Measurements from ENCODE around the gene SUN1. TPM values are rescaled to one million over a fixed set of nuclear protein-coding genes. Genes with fewer than 3 reads are reported as not detected.

Gene SUN1
- total and polyA plus RNA-seq, 9 of the 15 experiments (the other 6 are each of a cell fraction or from before 2014, with no cell fraction given) = 36.8 to 132 (median 62.3) TPM

DNA sequence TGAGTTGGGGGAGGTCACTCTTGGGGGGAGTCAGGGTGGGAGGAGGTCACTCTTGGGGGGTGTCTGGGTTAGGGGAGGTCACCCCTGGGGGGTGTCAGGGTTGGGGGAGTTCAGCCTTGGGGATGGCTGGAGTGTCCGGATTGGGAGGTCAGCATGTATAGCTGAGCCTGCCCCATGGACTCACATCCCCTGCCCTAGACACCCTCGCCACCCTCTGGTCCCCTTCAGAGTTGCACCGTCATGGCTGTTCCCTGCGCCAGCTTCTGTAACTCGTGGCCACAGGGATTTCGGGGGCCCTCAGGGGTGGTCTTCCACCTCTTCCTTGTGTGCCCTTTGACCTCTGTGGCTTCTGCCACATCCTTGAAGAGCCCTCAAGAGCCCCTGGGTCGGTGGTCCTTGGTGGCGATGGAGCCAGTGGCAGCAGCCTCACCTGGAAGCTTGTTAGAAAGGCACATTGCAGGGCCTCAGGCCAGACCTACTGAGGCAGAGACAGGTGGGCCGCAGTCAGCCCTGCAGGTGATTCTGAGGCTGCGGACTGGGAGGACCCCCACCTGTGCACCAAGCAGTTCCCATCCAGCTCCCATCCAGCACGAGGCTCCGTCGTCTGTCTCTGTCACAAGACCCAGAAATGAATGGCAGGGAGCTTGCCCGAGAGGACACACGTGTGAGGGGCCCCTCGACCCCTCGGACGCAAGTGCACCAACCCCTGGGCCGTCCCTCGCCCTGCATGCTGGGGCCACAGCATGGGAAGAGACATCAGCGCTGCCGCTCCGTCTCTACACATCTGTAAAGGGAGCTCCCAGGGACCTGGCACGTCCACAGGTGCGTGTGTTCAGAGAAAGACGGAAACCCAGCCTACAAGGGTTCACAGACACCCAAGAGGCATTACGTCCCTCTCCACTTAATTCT is 44.7 kb upstream of the SUN1 start:
- no peak overlapping the region for H3K4me3 ChIP-seq
- H3K9me3 ChIP-seq (replicated peaks; ENCODE audit: control insufficient read depth, insufficient read depth, low read depth, low read length) = no peaks in the 10 kb centered on the region
- H3K9ac ChIP-seq (ENCODE audit: insufficient read depth in 1 of 2, low read depth in 2 of 2, low read length in 2 of 2) = peak overlapping the region in 1 of 2 experiments; percentile 53; a peak in 1 of 4 replicates
- H3K4me1 ChIP-seq (replicated peaks in 1 of 2; ENCODE audit: control insufficient read depth in 2 of 2, insufficient read depth in 2 of 2, low read length in 2 of 2) = peaks cover 0 to 6% of the 10 kb centered on the region in 2 experiments; a peak in 1 of 5 replicates
- intact Hi-C loops (cut with micrococcal nuclease) (loop anchor here (10.0 kb wide), 1 partner anchor 177 kb away; no protein-coding TSS in a partner anchor), in situ Hi-C loops (cut with MboI) (loop anchor here (5.0 kb wide), 1 partner anchor 85 kb away; no protein-coding TSS in a partner anchor)
- CTCF ChIA-PET (ENCODE audit: low intra/inter-chr PET ratio) = interaction anchor here (0.7 kb wide), 1 partner anchor 278 kb away, joined by 7 read pairs; no protein-coding TSS in a partner anchor
- 97% methylated on average over 19 of the region's 27 CpGs for WGBS (ENCODE audit: insufficient coverage, low coverage, missing lambda C conversion rate)
- no peaks in the 10 kb centered on the region for H3K9me1 ChIP-seq (ENCODE audit: control insufficient read depth, insufficient read depth, low read length)
- DNase-seq (ENCODE audit: extremely low read depth in 1 of 4, low spot score in 3 of 4) (no peak), ATAC-seq (no peak), FAIRE-seq (no peak)
- TF ChIP-seq POLR2G (IDR thresholded peaks at IDR 0.05; ENCODE audit: low read depth, low read length) = peak; percentile 34; the same call in 1 of the 2 replicates
- no peak for TF ChIP-seq CHD2 (IDR thresholded peaks at IDR 0.05; ENCODE audit: low read depth, low read length)
- no peak for TF ChIP-seq XRCC3 (IDR thresholded peaks at IDR 0.05)
- no peak for TF ChIP-seq ZNF696 (CRISPR knock-in tag; conservative IDR thresholded peaks at IDR 0.05)
- TF ChIP-seq CXXC5 (CRISPR knock-in tag; IDR thresholded peaks at IDR 0.05) = no peak
- TF ChIP-seq, protein P1, sequence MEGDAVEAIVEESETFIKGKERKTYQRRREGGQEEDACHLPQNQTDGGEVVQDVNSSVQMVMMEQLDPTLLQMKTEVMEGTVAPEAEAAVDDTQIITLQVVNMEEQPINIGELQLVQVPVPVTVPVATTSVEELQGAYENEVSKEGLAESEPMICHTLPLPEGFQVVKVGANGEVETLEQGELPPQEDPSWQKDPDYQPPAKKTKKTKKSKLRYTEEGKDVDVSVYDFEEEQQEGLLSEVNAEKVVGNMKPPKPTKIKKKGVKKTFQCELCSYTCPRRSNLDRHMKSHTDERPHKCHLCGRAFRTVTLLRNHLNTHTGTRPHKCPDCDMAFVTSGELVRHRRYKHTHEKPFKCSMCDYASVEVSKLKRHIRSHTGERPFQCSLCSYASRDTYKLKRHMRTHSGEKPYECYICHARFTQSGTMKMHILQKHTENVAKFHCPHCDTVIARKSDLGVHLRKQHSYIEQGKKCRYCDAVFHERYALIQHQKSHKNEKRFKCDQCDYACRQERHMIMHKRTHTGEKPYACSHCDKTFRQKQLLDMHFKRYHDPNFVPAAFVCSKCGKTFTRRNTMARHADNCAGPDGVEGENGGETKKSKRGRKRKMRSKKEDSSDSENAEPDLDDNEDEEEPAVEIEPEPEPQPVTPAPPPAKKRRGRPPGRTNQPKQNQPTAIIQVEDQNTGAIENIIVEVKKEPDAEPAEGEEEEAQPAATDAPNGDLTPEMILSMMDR (IDR thresholded peaks at IDR 0.05 in 2 of 3, conservative IDR thresholded peaks at IDR 0.05 in 1 of 3; ENCODE audit: insufficient read depth in 2 of 3, low read depth in 1 of 3, low read length in 3 of 3) = 0 out of 6 replicates have a peak, but pooled peaks of 1 of the 3 experiments have one; percentile 4
- no peak for TF ChIP-seq SMARCB1 (IDR thresholded peaks at IDR 0.05; ENCODE audit: insufficient read length, low read depth)
- no peak for TF ChIP-seq ZNF184 (CRISPR knock-in tag; IDR thresholded peaks at IDR 0.05)
- no peak overlapping the region for H3K27ac ChIP-seq (ENCODE audit: extremely low read depth, low read depth, low read length)
- H4K20me1 ChIP-seq (replicated peaks; ENCODE audit: control insufficient read depth, insufficient read depth, low read length) = no peaks in the 10 kb centered on the region
- no TSS peak for BruUV-seq (replicated peaks)
- POLR2A ChIA-PET = no interaction called here
- H3K27me3 ChIP-seq (ENCODE audit: control insufficient read depth in 2 of 2, insufficient read depth in 2 of 2, low read length in 2 of 2) = no peaks in the 10 kb centered on the region
- no peak overlapping the region for H2AFZ ChIP-seq (ENCODE audit: low read depth, low read length)
- peaks cover 50% of the 10 kb centered on the region for H3K36me3 ChIP-seq (ENCODE audit: control insufficient read depth, insufficient read depth, low read length)
- no peaks in the 10 kb centered on the region for H3K79me2 ChIP-seq (ENCODE audit: control insufficient read depth, insufficient read depth, low read length)
- no peak overlapping the region for H3K4me2 ChIP-seq (ENCODE audit: insufficient read depth, low read length)
